Measurements from ENCODE around the gene SCN1B.

Gene SCN1B

GRCh38 chr19:35080613-35081170 is 50.4 kb downstream of the SCN1B start:
- H3K4me3 ChIP-seq (ENCODE audit: low read depth, low read length) = no peak overlapping the region
- H3K36me3 ChIP-seq (ENCODE audit: control insufficient read depth in 2 of 2, insufficient read depth in 1 of 2, low read length in 2 of 2) = no peaks in the 10 kb centered on the region
- no peaks in the 10 kb centered on the region; the same call in 1 of the 2 replicates for H3K9me3 ChIP-seq (ENCODE audit: control insufficient read depth, insufficient read depth, low read depth, low read length)
- no peaks in the 10 kb centered on the region for H3K4me1 ChIP-seq (ENCODE audit: control insufficient read depth, insufficient read depth, low read length)
- no peak for TF ChIP-seq MYNN (tag by site-specific recombination; IDR thresholded peaks at IDR 0.05; ENCODE audit: borderline replicate concordance)
- TF ChIP-seq FEZF1 (tag by site-specific recombination; IDR thresholded peaks at IDR 0.05) = no peak
- peak; percentile 23; the same call in 1 of the 2 replicates for TF ChIP-seq CTCF (tag by site-specific recombination; IDR thresholded peaks at IDR 0.05)
- no peak overlapping the region for H3K27ac ChIP-seq (ENCODE audit: extremely low read depth, low read depth, low read length)
- ChIA-PET POLR2A (no interaction called here), CTCF (interaction anchor here (0.6 to 6.5 kb wide), 9 partner anchors 10 to 61 kb away, joined by 3 to 54 read pairs (median 12); no protein-coding TSS in a partner anchor)

GRCh38 chr19:35081201-35081600 is 50.9 kb downstream of the SCN1B start:
- ChIA-PET CTCF (interaction anchor here (0.6 to 6.5 kb wide), 10 partner anchors 9 to 60 kb away, joined by 3 to 54 read pairs (median 8); no protein-coding TSS in a partner anchor), POLR2A (no interaction called here)
- H3K9me3 ChIP-seq (ENCODE audit: control insufficient read depth, insufficient read depth, low read depth, low read length) = no peaks in the 10 kb centered on the region; the same call in 1 of the 2 replicates
- H3K36me3 ChIP-seq (ENCODE audit: control insufficient read depth in 2 of 2, insufficient read depth in 1 of 2, low read length in 2 of 2) = no peaks in the 10 kb centered on the region
- H3K4me3 ChIP-seq (ENCODE audit: low read depth, low read length) = no peak overlapping the region
- H3K4me1 ChIP-seq (ENCODE audit: control insufficient read depth, insufficient read depth, low read length) = no peaks in the 10 kb centered on the region
- no peak overlapping the region for H3K27ac ChIP-seq (ENCODE audit: extremely low read depth, low read depth, low read length)
- no peak for TF ChIP-seq ZNF555 (tag by site-specific recombination; conservative IDR thresholded peaks at IDR 0.05)
- TF ChIP-seq ZBTB11 (tag by site-specific recombination; conservative IDR thresholded peaks at IDR 0.05; ENCODE audit: low read depth) = no peak
- TF ChIP-seq ZNF785 (tag by site-specific recombination; IDR thresholded peaks at IDR 0.05) = no peak
- TF ChIP-seq ZBTB21 (tag by site-specific recombination; IDR thresholded peaks at IDR 0.05) = no peak
- no peak for TF ChIP-seq ZNF211 (tag by site-specific recombination; IDR thresholded peaks at IDR 0.05; ENCODE audit: low read depth)
- TF ChIP-seq ZNF488 (tag by site-specific recombination; IDR thresholded peaks at IDR 0.05) = no peak

GRCh38 chr19:35083691-35084508 is 53.6 kb downstream of the SCN1B start:
- ChIA-PET POLR2A (no interaction called here), CTCF (interaction anchor here (0.7 to 2.2 kb wide), 5 partner anchors 8 to 52 kb away, joined by 3 to 19 read pairs (median 4); no protein-coding TSS in a partner anchor)
- H3K9me3 ChIP-seq (ENCODE audit: control insufficient read depth, insufficient read depth, low read depth, low read length) = no peaks in the 10 kb centered on the region; the same call in 1 of the 2 replicates
- no peak overlapping the region for H3K4me3 ChIP-seq (ENCODE audit: low read depth, low read length)
- peak; percentile 98 for TF ChIP-seq GLI4 (tag by site-specific recombination; IDR thresholded peaks at IDR 0.05)
- TF ChIP-seq ZNF830 (tag by site-specific recombination; IDR thresholded peaks at IDR 0.05; ENCODE audit: low read depth) = no peak
- no peak for TF ChIP-seq ZIC2 (tag by site-specific recombination; IDR thresholded peaks at IDR 0.05)
- H3K36me3 ChIP-seq (ENCODE audit: control insufficient read depth in 2 of 2, insufficient read depth in 1 of 2, low read length in 2 of 2) = no peaks in the 10 kb centered on the region
- no peaks in the 10 kb centered on the region for H3K4me1 ChIP-seq (ENCODE audit: control insufficient read depth, insufficient read depth, low read length)
- H3K27ac ChIP-seq (ENCODE audit: extremely low read depth, low read depth, low read length) = no peak overlapping the region

Measured in HEK293 (cell line).